Right lung (tissue), 10 donors: Measurements from ENCODE around the gene HSD17B1. TPM values are rescaled to one million over a fixed set of nuclear protein-coding genes. Genes with fewer than 3 reads are reported as not detected.
"Not testable (repeated sequence)": the region's sequence is repeated elsewhere in the genome, so short reads cannot be mapped to it uniquely, and the experiment has no call there.

ENCODE experiments used
- DNase-seq, 2 donors: peaks; one replicate each; pipeline ENCODE4 v3.0.0-alpha.2; 2013
- long read RNA-seq, 8 donors: transcript quantifications; one replicate each; lab custom pipeline, GENCODE V29; 2026
- polyA plus RNA-seq, 5 donors: library from polyadenylated mRNA; unstranded; fragments of 120-200 nt; gene quantifications; one replicate each; pipeline versions ENCODE4 v1.2.1 to v1.2.3, GENCODE V29; 2013; ENCODE audit warnings: inconsistent platforms in 1 of 5, low replicate concordance in 1 of 5; ENCODE audit not compliant: insufficient read length in 5 of 5, insufficient read depth in 1 of 5

The HSD17B1 gene
- 1 to 10 TPM; 3.2 to 5.8 (median 4.5) TPM for polyA plus RNA-seq
- long read RNA-seq, donor 1, full-length matches to known transcripts: 3 of 3 reads
- long read RNA-seq, donor 1, partial matches to known transcripts: 0 of 3 reads
- long read RNA-seq, donor 1, other reads (novel, unspliced or antisense): 0 of 3 reads
- long read RNA-seq, donor 2, partial matches to known transcripts: 0 of 1 reads
- long read RNA-seq, donor 2, other reads (novel, unspliced or antisense): 0 of 1 reads
- long read RNA-seq, donor 3: 0 reads
- long read RNA-seq, donor 4: 0 reads
- long read RNA-seq, donor 5, full-length matches to known transcripts: 1 of 1 reads
- long read RNA-seq, donor 5, partial matches to known transcripts: 0 of 1 reads
- long read RNA-seq, donor 5, other reads (novel, unspliced or antisense): 0 of 1 reads
- long read RNA-seq, donor 6, full-length matches to known transcripts: 1 of 1 reads
- long read RNA-seq, donor 6, partial matches to known transcripts: 0 of 1 reads
- long read RNA-seq, donor 6, other reads (novel, unspliced or antisense): 0 of 1 reads
- long read RNA-seq, donor 7: 0 reads
- long read RNA-seq, donor 8: 0 reads

- DNase-seq: not testable (repeated sequence)
Measured at GRCh38 chr17:42552736-42553135, at the start of gene HSD17B1. HSD17B1 (plus strand) TSS chr17:42552923; CDS start chr17:42552934, 11 bp downstream.

- DNase-seq: no peak
Measured at GRCh38 chr17:42502926-42503325, 49.8 kb upstream of the HSD17B1 start.

DNA sequence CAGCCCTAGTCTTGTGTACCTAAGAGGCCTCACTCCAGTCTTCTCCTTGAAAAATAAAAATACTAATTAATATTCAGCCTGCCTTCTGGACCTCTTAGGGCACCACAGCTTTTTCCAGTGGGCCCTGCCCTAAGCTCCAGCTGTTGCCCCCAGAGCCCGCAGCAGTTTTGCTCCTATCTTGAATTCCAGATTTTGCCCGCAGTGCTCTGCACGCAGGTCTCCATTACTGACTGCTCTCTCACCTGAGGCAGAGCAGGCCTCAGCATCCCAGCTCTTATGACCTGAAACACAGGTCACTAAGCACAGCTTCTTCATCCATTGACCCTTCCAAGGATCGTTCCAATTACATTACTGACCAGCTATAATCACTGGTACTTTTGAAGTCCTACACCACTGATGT, 45.1 kb upstream of the HSD17B1 start:
- no peak for DNase-seq

- no peak for DNase-seq
Measured at GRCh38 chr17:42508426-42509165, 44.1 kb upstream of the HSD17B1 start.

DNA sequence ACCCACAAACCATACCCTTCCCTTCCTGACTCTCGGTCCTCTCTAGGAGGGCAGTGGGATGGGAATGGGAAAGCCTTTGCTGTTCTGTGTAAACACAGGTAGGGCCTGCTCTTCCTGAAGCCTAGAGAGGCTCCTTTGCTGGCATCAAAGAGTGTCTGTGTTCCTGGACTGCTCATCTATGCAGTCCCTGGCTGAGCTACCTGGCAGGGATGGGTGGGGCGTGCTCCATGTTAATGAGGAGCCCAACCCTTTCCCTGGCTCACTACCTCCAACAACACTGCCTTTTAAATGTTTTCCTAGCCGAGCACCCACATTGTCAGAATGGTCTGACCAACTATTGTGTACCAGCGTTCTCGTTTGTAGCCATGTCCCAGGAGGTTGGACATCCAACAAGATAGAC, 43.3 kb upstream of the HSD17B1 start:
- DNase-seq: no peak

GRCh38 chr17:42509841-42510240, 42.9 kb upstream of the HSD17B1 start:
- DNase-seq: no peak

DNA sequence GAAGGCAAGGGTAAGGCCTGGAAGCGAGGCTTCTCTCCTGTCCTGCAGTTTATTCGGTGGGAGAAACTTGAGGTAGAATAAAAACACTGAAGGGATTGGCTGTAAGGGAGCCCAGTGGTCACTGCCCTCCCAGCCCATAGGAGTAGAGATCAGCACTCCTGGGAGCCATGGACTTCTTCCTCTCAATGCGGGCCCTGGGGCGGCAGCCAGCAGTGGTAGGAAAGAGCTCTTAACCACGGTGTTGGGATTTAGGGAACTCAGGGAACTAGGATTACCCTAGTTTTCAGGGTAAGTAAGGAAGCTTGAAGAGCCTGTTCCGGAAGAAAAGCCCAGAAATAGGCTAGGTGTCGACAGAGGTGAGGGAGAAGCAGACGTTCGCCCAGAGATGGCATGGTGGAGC, 40.5 kb upstream of the HSD17B1 start:
- no peak for DNase-seq

GRCh38 chr17:42512733-42513251, 39.9 kb upstream of the HSD17B1 start:
- DNase-seq: no peak

DNA sequence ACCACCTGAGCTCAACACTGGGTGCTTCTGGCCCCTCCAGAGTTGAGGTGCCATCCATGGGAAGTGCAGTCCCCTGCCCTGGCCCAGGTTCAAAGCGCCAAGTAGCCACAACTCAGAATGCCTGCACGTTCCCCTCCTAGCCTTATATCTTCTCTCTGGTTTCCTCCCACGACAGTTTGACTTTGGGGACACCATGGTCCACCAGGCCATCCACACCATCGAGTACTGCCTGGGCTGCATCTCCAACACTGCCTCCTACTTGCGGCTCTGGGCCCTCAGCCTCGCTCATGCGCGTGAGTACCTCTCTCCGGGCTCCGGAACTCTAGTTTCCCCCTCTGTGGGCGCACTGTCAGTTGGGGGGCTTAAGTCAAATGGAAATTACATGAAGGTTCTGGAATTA, 39.0 kb upstream of the HSD17B1 start:
- DNase-seq: no peak

GRCh38 chr17:42514279-42514678, 38.4 kb upstream of the HSD17B1 start:
- no peak for DNase-seq

DNA sequence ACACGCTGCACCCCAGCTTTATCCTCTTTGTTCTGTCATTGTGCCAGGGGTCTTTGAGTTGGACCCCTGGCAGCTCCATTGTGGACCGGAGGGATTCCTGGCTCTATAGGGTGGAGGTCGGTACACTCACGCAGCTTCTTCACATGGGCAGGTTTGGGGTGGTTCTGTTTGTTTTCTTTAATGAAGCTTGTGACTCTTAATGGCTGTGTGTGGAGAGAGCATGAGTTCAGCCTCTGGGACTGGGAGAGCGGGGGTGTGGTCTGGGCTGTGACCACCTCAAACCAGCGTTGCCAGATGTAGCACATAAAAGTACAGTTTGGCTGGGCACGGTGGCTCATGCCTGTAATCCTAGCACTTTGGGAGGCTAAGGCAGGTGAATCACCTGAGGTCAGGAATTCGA, 37.9 kb upstream of the HSD17B1 start:
- no peak for DNase-seq

DNA sequence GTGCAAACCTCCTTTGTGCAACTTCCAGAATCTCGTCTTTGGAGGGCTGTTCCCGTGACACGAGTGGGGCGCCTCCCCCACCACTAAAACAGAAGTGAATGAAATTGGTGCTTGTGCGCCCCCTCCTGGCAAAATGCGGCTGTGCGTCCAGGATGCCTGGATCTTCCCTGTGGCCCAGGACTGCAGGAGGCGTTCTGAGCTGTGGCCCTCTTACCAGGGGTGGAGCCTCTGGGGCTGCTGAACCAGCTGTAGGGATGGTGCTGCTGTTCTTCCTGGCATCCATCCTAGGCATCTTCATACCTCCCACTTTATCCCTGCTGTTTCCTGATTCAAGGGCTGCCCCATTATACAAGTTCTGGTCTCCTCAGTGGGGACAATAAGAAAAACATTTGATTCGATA, 35.2 kb upstream of the HSD17B1 start:
- no peak for DNase-seq

GRCh38 chr17:42518046-42518754, 34.5 kb upstream of the HSD17B1 start:
- peak; percentile 43 to 55 for DNase-seq

DNA sequence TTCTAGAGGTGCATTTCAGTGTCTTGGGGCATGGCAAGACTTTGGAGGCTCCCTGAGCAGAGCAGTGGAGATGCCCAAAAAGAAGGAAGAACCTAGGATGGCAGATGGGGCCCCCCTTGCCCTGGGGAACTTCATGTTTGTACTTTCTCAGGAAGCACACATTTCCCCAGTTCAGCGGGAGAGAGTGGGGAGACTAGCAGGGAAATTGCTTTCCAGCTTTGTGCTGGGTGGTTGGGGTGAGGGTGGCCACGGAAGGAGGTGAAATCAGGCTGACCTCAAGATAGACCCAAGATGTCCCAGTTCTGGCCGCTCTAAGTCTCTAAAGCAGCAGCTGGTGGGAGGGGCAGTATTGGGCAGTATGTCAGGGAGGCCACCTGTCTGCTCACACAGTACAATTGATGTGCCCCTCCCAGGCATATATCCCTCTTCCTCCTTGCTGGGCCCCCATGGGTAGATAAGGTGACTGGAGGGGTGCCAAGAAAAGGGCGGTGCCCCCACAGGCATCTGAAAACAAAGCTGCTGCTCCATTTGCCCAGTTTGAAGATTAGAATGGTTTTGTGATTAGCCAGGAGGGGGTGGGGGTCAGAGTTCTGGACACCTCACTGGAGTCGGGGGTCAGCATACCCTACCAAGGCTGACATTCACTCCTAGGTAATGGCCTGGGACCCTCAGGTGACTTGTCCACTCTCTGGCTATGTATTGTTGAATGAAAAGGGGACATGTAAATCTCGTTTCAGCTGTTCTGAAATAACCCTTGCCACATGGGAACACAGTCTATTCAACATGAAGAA, 33.8 kb upstream of the HSD17B1 start:
- peak; percentile 18 to 33 for DNase-seq

GRCh38 chr17:42519546-42520491, 32.9 kb upstream of the HSD17B1 start:
- DNase-seq: peak; percentile 93 to 96

GRCh38 chr17:42520540-42520951, 32.2 kb upstream of the HSD17B1 start:
- DNase-seq: no peak

- no peak for DNase-seq
Measured at GRCh38 chr17:42521036-42521435, 31.7 kb upstream of the HSD17B1 start.

DNA sequence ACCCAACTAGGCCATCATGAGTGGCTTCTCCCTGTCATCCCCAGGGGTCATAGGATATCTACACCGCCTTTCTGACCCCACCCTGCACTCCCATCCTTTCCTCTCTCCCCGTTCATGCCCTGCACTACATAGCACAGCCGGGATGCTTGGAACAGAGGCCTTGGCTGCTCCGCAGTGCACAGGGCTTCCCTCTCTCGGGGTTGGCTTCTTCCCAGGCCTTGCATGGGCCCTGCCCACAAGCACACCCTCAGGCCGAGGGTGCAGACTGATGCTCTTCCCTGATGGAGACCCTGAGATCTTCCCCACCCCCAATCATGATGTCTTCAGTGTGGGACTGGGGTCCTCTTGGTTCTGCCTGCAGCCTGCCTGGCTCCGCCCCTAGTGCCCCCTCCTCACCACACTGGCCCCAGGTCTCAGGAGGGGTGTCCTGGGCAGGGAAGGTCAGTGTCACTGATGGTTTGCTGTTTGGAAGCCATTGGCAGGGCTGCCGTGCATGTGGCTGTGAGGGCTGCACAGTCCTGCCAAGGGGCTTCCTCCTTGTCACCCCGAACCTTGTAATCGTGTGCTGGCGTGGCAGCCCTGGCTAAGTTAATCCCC, 31.0 kb upstream of the HSD17B1 start:
- no peak for DNase-seq

DNA sequence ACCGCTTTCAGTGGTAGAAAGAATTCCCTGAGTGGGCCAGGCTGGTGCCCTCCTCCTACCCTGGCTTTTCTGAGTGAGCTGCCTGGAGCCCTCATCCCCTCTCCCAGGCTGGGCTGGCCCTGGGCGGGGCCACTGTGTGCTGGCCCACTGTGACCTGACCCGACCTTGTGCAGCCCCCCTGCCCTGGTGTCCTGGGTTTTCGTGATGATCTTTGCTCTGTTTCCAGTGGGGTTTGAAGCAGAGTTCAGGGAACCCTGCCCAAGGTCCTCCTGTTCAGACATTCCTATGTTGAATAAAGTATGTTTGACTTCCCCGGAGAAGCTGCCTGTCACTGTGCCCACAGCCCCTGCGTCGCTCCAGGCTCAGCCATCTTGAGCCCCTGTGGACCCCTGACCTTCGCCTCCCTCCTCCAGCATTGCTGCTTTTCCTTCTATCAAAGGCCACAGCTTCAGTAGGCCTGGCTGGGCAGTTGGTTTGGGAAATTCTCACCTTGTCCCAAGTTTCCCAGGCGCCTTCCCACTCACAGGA, 30.4 kb upstream of the HSD17B1 start:
- no peak for DNase-seq
